ENCODE data around the gene DGKD. TPM values are rescaled to one million over a fixed set of nuclear protein-coding genes. Genes with fewer than 3 reads are reported as not detected.

DGKD gene
- total and polyA plus RNA-seq, 2 donors (not counting 1 experiment from before 2014, with no cell fraction given) = 6.0 to 9.9 TPM

GRCh38 chr2:233355916-233356315 lies 1.6 kb downstream of the DGKD start:
- Histone ChIP-seq H2AFZ (ENCODE audit: low read length) (no peak overlapping the region), H3K27ac (ENCODE audit: insufficient read depth, low read length) (no peak overlapping the region), H3K4me3 (replicated peaks in 1 of 4; ENCODE audit: control extremely low read depth in 1 of 4, insufficient read depth in 1 of 4, low read depth in 3 of 4, low read length in 4 of 4) (no peak overlapping the region), H3K36me3 (ENCODE audit: control insufficient read depth, insufficient read depth, low read length) (no peaks in the 10 kb centered on the region), H3K9me3 (ENCODE audit: control insufficient read depth, insufficient read depth, low read depth, low read length) (no peaks in the 10 kb centered on the region), H4K20me1 (ENCODE audit: control insufficient read depth, extremely low read depth, insufficient read depth, low read length) (no peaks in the 10 kb centered on the region), H3K79me2 (ENCODE audit: control insufficient read depth, insufficient read depth, low read length) (no peaks in the 10 kb centered on the region), H3K27me3 (ENCODE audit: control insufficient read depth, insufficient read depth, low read length) (no peaks in the 10 kb centered on the region), H3K4me2 (ENCODE audit: extremely low read depth, insufficient read depth, low read length) (no peak overlapping the region), H3K9ac (ENCODE audit: insufficient read depth, low read length) (no peak overlapping the region), H3K4me1 (ENCODE audit: control insufficient read depth, extremely low read depth, insufficient read depth, low read length) (no peaks in the 10 kb centered on the region)
- DNase-seq (ENCODE audit: low read depth in 2 of 2) = no peak
- no peak for TF ChIP-seq EZH2 (IDR thresholded peaks at IDR 0.05; ENCODE audit: low read length, missing control alignments)
- TF ChIP-seq, protein P1, sequence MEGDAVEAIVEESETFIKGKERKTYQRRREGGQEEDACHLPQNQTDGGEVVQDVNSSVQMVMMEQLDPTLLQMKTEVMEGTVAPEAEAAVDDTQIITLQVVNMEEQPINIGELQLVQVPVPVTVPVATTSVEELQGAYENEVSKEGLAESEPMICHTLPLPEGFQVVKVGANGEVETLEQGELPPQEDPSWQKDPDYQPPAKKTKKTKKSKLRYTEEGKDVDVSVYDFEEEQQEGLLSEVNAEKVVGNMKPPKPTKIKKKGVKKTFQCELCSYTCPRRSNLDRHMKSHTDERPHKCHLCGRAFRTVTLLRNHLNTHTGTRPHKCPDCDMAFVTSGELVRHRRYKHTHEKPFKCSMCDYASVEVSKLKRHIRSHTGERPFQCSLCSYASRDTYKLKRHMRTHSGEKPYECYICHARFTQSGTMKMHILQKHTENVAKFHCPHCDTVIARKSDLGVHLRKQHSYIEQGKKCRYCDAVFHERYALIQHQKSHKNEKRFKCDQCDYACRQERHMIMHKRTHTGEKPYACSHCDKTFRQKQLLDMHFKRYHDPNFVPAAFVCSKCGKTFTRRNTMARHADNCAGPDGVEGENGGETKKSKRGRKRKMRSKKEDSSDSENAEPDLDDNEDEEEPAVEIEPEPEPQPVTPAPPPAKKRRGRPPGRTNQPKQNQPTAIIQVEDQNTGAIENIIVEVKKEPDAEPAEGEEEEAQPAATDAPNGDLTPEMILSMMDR (conservative IDR thresholded peaks at IDR 0.05 in 1 of 2, IDR thresholded peaks at IDR 0.05 in 1 of 2; ENCODE audit: low read depth in 1 of 2, low read length in 2 of 2) = no peak

GRCh38 chr2:233356546-233357308 lies 2.4 kb downstream of the DGKD start:
- no peak overlapping the region for H2AFZ ChIP-seq (ENCODE audit: low read length)

GRCh38 chr2:233358335-233358734 lies 4.0 kb downstream of the DGKD start:
- H3K27me3 ChIP-seq (ENCODE audit: control insufficient read depth, insufficient read depth, low read length) = no peaks in the 10 kb centered on the region
- DNase-seq (ENCODE audit: low read depth in 2 of 2) = no peak
- H3K9ac ChIP-seq (ENCODE audit: insufficient read depth, low read length) = no peak overlapping the region
- no peaks in the 10 kb centered on the region for H3K36me3 ChIP-seq (ENCODE audit: control insufficient read depth, insufficient read depth, low read length)
- TF ChIP-seq EZH2 (IDR thresholded peaks at IDR 0.05; ENCODE audit: low read length, missing control alignments) = no peak
- TF ChIP-seq, protein P1 (conservative IDR thresholded peaks at IDR 0.05 in 1 of 2, IDR thresholded peaks at IDR 0.05 in 1 of 2; ENCODE audit: low read depth in 1 of 2, low read length in 2 of 2) = no peak
- no peak overlapping the region for H2AFZ ChIP-seq (ENCODE audit: low read length)
- no peaks in the 10 kb centered on the region for H3K4me1 ChIP-seq (ENCODE audit: control insufficient read depth, extremely low read depth, insufficient read depth, low read length)
- no peaks in the 10 kb centered on the region for H3K79me2 ChIP-seq (ENCODE audit: control insufficient read depth, insufficient read depth, low read length)
- no peaks in the 10 kb centered on the region for H4K20me1 ChIP-seq (ENCODE audit: control insufficient read depth, extremely low read depth, insufficient read depth, low read length)
- H3K4me3 ChIP-seq (replicated peaks in 1 of 4; ENCODE audit: control extremely low read depth in 1 of 4, insufficient read depth in 1 of 4, low read depth in 3 of 4, low read length in 4 of 4) = no peak overlapping the region
- no peak overlapping the region for H3K4me2 ChIP-seq (ENCODE audit: extremely low read depth, insufficient read depth, low read length)
- H3K27ac ChIP-seq (ENCODE audit: insufficient read depth, low read length) = no peak overlapping the region
- no peaks in the 10 kb centered on the region for H3K9me3 ChIP-seq (ENCODE audit: control insufficient read depth, insufficient read depth, low read depth, low read length)

More at GRCh38 chr2:233356546-233357308, 2.4 kb downstream of the DGKD start:
- no peak for DNase-seq (ENCODE audit: low read depth in 2 of 2)
- H3K4me2 ChIP-seq (ENCODE audit: extremely low read depth, insufficient read depth, low read length) = no peak overlapping the region
- no peak overlapping the region for H3K9ac ChIP-seq (ENCODE audit: insufficient read depth, low read length)
- no peaks in the 10 kb centered on the region for H3K79me2 ChIP-seq (ENCODE audit: control insufficient read depth, insufficient read depth, low read length)
- H3K4me3 ChIP-seq (replicated peaks in 1 of 4; ENCODE audit: control extremely low read depth in 1 of 4, insufficient read depth in 1 of 4, low read depth in 3 of 4, low read length in 4 of 4) = no peak overlapping the region
- H3K36me3 ChIP-seq (ENCODE audit: control insufficient read depth, insufficient read depth, low read length) = no peaks in the 10 kb centered on the region
- no peak for TF ChIP-seq EZH2 (IDR thresholded peaks at IDR 0.05; ENCODE audit: low read length, missing control alignments)
- TF ChIP-seq, protein P1 (conservative IDR thresholded peaks at IDR 0.05 in 1 of 2, IDR thresholded peaks at IDR 0.05 in 1 of 2; ENCODE audit: low read depth in 1 of 2, low read length in 2 of 2) = no peak
- no peaks in the 10 kb centered on the region for H3K4me1 ChIP-seq (ENCODE audit: control insufficient read depth, extremely low read depth, insufficient read depth, low read length)
- no peaks in the 10 kb centered on the region for H3K27me3 ChIP-seq (ENCODE audit: control insufficient read depth, insufficient read depth, low read length)
- H4K20me1 ChIP-seq (ENCODE audit: control insufficient read depth, extremely low read depth, insufficient read depth, low read length) = no peaks in the 10 kb centered on the region
- H3K27ac ChIP-seq (ENCODE audit: insufficient read depth, low read length) = no peak overlapping the region
- H3K9me3 ChIP-seq (ENCODE audit: control insufficient read depth, insufficient read depth, low read depth, low read length) = no peaks in the 10 kb centered on the region

Measured in fibroblast of lung (primary cell).